T1000 (cell line): ENCODE measurements around the gene CLDND1.

Experiments used
- DNase-seq: peaks from one replicate; lab custom pipeline; 2025; ENCODE audit warnings: mixed read lengths; lab: John Stamatoyannopoulos, UW

The CLDND1 gene

GRCh38 chr3:98551754-98552153, 29.1 kb upstream of the CLDND1 start:
- DNase-seq: no peak

DNA sequence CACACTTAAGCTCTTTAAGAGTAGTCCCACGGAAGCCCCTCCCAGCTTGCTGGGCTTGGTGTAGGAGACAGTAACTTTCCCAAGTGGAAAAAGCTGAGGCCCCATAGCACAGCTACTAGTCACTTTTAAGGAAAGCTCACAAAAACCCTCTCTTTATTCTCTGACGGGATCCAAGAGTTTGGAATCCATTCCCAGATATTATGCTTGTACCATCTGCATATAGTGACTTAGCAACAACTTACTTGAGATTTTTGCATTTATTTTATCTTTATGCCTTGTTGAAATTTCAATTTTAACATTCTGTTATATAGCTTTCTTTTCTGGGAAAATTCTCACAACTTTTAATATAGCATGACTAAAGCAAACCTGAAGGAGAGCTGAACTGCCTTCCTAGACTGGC, 28.5 kb upstream of the CLDND1 start:
- DNase-seq: no peak

DNA sequence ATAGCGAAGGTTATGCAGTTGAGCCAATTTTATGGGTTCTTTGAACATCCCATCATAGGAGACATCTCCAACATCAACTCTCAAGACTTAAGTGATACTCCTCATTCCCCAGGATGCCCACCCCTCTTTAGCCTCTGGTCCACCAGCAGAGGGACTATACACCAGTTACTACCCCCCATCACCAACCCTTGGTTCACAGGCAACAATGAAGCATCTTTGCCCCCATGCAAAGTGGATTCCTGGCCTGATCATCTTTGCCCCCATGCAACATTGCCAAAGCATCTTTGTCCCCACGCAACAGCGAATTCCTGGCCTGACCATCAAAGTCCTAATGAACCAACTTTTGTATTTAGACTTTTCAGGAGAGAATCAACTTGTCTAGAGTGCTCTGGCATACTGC, 28.1 kb upstream of the CLDND1 start:
- DNase-seq: no peak

- no peak for DNase-seq
Measured at GRCh38 chr3:98548544-98548943, 25.8 kb upstream of the CLDND1 start.

- DNase-seq: no peak
Measured at GRCh38 chr3:98545940-98546339, 23.2 kb upstream of the CLDND1 start.

DNA sequence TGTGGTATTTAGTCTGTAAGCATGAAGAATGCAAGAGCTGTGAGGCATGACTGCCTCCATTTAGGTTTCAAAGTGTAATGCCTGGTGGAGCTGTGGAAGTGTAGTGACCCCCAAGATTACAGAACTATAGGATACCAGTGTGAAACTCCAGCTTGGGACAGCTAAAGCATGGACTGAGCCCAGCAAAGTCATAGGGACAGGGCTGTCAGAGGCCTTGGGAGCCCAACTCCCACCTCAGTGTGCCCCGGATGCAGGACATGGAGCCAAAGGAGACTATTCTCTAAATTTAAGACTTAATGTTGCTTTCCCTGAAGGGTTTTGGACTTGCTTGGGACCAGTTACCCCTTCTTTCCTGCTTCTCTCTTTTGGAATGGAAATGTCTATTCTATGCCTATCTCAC, 19.9 kb upstream of the CLDND1 start:
- no peak for DNase-seq

GRCh38 chr3:98541695-98542094, 19.0 kb upstream of the CLDND1 start:
- no peak for DNase-seq

DNA sequence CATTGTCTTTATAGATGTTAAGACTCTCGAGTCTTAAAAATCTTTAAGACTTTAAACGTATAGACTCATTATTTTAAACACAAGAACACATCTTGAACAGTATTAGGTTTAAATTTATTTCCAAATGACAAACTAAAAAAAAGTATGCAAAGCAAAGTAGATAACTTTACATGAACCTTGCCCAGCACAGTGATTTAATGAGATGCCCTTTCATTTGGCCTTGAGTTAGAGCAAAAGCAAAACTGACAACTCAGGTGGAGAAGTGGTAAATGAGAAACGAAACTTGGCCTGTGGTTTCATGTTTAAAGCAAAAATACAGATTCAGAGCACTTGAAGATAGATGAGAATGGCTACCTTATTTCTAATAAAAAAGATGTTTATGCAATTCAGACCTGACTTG, 17.6 kb upstream of the CLDND1 start:
- no peak for DNase-seq

- no peak for DNase-seq
Measured at GRCh38 chr3:98536456-98537017, 13.8 kb upstream of the CLDND1 start.

DNA sequence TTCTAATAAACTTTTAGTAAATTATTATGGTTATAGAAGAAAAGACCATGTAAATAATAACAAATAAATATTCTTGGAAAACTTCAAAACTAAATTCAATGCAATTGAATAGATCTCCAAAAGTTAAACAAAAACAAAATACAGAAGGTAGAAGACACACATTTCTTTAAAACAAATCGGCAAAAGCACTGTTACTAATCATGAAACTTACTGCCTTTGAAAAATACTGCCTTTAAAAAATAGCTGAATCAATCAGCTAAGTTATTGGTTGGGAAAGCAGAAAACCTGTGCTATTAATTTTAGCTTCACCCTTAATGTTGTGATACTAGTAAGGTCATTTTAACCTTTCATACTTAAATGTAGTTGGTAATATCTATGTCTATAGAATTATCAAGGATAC, 12.0 kb upstream of the CLDND1 start:
- no peak for DNase-seq

- no peak for DNase-seq
Measured at GRCh38 chr3:98534168-98534567, 11.5 kb upstream of the CLDND1 start.

DNA sequence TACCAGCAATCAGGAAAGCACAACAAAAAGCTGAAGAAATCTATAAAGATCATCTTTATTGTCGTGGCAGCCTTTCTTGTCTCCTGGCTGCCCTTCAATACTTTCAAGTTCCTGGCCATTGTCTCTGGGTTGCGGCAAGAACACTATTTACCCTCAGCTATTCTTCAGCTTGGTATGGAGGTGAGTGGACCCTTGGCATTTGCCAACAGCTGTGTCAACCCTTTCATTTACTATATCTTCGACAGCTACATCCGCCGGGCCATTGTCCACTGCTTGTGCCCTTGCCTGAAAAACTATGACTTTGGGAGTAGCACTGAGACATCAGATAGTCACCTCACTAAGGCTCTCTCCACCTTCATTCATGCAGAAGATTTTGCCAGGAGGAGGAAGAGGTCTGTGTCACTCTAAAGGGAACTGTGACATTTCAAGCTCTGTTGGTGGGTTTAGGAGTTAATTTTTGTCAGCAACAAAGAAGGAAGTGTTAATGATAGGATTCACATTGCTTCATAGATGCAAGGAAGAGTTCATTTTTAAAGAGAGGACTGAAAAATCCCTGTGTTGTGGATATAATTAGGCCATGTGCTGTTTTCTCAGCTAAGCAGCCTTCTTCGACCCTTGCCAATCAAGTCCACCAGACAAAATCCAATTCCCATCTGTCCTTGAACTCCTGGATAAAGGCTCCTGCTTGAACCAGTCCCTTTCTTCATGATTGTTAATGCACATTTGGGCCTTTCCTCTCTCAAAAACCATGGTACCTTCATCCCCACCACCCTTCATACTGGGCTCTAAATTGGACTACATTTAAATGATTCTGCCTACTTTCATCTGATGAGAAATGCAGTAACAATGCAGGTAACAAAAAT, 10.2 kb upstream of the CLDND1 start:
- DNase-seq: no peak

GRCh38 chr3:98532275-98532637, 9.6 kb upstream of the CLDND1 start:
- no peak for DNase-seq

- no peak for DNase-seq
Measured at GRCh38 chr3:98531622-98532274, 9.0 kb upstream of the CLDND1 start, which contains the start of gene GPR15. TSS of gene GPR15 (plus strand) at chr3:98531978. CDS start at chr3:98532034, 56 bp downstream.

- DNase-seq: no peak
Measured at GRCh38 chr3:98530676-98531075, 8.0 kb upstream of the CLDND1 start.

GRCh38 chr3:98529856-98530459, 7.3 kb upstream of the CLDND1 start:
- no peak for DNase-seq

DNA sequence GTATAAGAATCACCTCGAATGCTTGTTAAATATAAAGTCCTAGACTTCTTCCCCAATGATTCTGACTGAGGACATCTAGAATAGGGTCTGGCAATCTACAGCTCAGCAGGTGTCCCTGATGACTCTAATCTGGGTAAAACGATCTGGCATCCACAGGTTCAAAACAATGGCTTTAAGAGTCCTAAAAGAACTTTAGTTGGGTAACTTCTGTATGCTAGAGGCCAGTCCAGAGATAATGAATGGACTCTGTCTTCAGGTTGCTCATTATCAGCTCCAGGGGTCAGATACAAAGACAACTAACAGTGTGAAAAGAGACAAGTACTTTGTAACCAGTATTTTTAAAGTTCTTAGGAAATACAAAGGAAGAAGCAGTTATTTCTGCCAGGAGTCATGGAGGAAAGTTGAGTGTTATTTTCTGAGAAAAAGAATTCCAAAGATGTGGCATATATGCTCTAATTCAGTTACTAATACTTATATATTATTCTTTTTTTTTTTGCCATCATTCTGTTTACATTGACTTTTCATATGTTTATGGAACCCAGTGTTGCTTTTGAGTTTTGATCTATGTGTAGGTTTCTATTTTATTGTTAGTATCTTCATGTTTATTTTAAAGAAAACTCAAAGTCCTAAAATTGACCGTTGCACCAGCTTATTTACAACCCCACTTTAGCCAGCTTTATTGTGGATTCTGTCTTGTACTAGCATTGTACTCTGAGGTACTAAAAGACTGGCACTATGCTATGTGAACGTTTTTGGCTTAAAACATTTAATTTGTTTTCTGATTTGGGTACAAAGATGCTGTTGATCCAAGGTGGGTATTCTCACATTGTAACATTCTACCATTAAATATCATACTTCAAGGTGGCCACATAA, 6.0 kb upstream of the CLDND1 start:
- no peak for DNase-seq

DNA sequence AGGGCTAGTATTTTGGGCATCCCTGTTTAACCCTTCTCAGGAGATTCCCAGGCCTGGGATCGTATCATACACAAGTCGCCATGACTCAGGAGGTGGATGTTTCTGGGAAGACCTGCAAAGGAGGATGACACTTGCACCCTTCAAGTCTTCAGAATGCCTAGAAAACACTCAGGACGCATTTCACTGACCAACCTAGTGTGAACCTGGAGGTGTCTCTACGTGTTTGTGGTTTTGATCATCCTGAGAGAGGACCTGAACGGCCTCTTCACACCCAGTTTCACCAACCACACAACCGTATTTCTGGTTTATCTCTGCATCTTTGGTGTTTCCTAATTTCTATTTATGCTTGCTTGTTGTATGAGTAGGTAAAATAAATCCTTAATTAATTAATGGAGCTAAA, 2.8 kb upstream of the CLDND1 start:
- DNase-seq: no peak

DNA sequence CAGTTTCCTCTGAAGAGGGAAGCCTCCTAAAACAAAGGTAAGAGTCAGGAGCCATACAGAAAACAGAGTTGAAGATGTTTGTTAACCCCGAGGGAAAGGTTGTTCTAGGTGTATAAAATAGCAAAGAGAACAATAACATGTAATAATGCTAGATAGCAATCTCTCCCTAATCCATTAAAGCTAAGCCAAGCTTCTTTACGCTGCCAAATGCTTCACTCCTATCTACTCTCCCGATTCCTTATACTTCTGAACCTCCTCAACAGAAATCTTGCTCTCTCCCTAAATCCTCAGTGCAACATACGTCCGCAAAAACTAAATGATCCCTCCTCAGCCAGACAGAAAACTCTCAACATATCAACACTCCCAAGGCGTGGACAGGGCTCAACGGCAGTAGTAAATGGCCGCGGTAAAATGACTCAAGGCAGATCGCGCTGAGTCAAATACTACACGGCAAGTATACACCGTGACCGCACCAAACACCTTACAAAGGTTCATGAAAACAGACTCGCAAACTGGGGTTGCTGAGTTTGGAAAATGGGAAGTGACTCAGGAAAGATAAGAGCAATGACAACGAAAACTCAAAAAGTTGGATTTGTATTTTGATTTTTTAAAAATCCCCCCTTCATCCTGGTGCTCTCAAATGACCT, 682 bp downstream of the CLDND1 start:
- DNase-seq: peak; percentile 42

DNA sequence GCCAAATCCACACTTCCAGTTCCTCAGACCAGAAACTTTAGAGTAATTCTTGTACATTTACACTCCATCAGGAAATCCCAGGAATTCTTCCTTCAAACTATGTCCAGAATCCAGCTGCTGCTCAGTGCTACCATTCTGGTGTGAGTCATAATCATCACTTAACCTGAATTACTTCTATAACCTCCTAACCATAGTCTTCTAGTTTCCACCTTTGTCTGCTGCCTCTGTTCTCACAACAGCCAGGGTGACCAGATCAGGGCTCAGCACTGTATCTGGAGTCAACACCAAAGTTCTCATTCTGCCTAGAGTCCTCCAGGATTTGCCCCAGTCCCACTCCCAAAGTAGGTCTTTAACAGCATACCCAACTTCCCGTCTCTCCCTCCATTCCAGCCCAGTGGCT, 3.4 kb downstream of the CLDND1 start:
- DNase-seq: no peak

DNA sequence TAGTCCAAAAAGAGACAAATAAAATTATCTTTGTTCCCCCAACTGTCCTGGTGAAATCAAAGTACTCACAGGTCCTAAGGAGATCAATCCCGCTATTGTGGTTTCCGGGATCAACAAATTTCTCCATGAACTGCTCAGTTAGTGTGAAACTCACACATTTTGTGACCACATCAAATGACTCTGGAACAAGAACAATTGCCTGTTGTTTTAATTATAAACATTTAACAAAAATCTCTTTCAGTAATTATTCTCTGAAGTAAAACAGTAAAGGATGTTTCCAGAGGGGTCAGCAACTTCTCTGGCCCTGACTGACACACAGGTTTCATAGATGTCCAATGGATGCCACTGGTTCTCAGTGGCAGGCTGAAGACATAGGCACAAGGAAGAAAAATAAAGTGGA, 3.9 kb downstream of the CLDND1 start:
- no peak for DNase-seq
